Measurements from ENCODE around the gene NKG7.
A peak's percentile ranks its signal among the peaks of the same experiment; 100 is the strongest.

NKG7 gene

GRCh38 chr19:51391073-51391611 is 18.7 kb upstream of the NKG7 start:
- Histone ChIP-seq H3K27ac (ENCODE audit: low read depth in 2 of 2, low read length in 2 of 2) (no peak overlapping the region), H3K36me3 (ENCODE audit: control insufficient read depth in 2 of 2, insufficient read depth in 2 of 2, low read length in 2 of 2) (no peaks in the 10 kb centered on the region), H3K9ac (ENCODE audit: low read depth in 1 of 2, low read length in 2 of 2) (no peak overlapping the region), H3K9me3 (ENCODE audit: control insufficient read depth in 2 of 2, low read length in 2 of 2) (no peaks in the 10 kb centered on the region), H3K27me3 (ENCODE audit: control insufficient read depth in 2 of 2, insufficient read depth in 2 of 2, low read length in 2 of 2) (no peaks in the 10 kb centered on the region), H3K4me3 (ENCODE audit: low read length in 2 of 2) (no peak overlapping the region), H3K4me1 (ENCODE audit: control insufficient read depth in 2 of 2, insufficient read depth in 2 of 2, low read length in 2 of 2) (peaks cover 6 to 7% of the 10 kb centered on the region in 2 donors)

GRCh38 chr19:51389143-51389542 is 16.7 kb upstream of the NKG7 start:
- Histone ChIP-seq H3K27me3 (ENCODE audit: control insufficient read depth in 2 of 2, insufficient read depth in 2 of 2, low read length in 2 of 2) (peaks cover 0 to 2% of the 10 kb centered on the region in 2 donors), H3K4me1 (ENCODE audit: control insufficient read depth in 2 of 2, insufficient read depth in 2 of 2, low read length in 2 of 2) (peaks cover 0 to 3% of the 10 kb centered on the region in 2 donors), H3K9ac (ENCODE audit: low read depth in 1 of 2, low read length in 2 of 2) (no peak overlapping the region), H3K4me3 (ENCODE audit: low read length in 2 of 2) (no peak overlapping the region), H3K27ac (ENCODE audit: low read depth in 2 of 2, low read length in 2 of 2) (no peak overlapping the region), H3K36me3 (ENCODE audit: control insufficient read depth in 2 of 2, insufficient read depth in 2 of 2, low read length in 2 of 2) (no peaks in the 10 kb centered on the region), H3K9me3 (ENCODE audit: control insufficient read depth in 2 of 2, low read length in 2 of 2) (no peaks in the 10 kb centered on the region)

GRCh38 chr19:51387924-51388389 is 15.5 kb upstream of the NKG7 start, which contains the start of gene LIM2:
Gene LIM2, minus strand, starts transcription at chr19:51387974. Its CDS starts 531 bp downstream, at chr19:51387443.
- Histone ChIP-seq H3K27ac (ENCODE audit: low read depth in 2 of 2, low read length in 2 of 2) (no peak within 1 kb of the TSS), H3K4me1 (ENCODE audit: control insufficient read depth in 2 of 2, insufficient read depth in 2 of 2, low read length in 2 of 2) (no peaks in the 10 kb centered on the region), H3K4me3 (ENCODE audit: low read length in 2 of 2) (no peak within 1 kb of the TSS), H3K9me3 (ENCODE audit: control insufficient read depth in 2 of 2, low read length in 2 of 2) (no peaks in the 10 kb centered on the region), H3K9ac (ENCODE audit: low read depth in 1 of 2, low read length in 2 of 2) (no peak within 1 kb of the TSS), H3K36me3 (ENCODE audit: control insufficient read depth in 2 of 2, insufficient read depth in 2 of 2, low read length in 2 of 2) (no peaks in the 10 kb centered on the region), H3K27me3 (ENCODE audit: control insufficient read depth in 2 of 2, insufficient read depth in 2 of 2, low read length in 2 of 2) (peaks cover 0 to 2% of the 10 kb centered on the region in 2 donors)

GRCh38 chr19:51386882-51387520 is 14.5 kb upstream of the NKG7 start:
- Histone ChIP-seq H3K27me3 (ENCODE audit: control insufficient read depth in 2 of 2, insufficient read depth in 2 of 2, low read length in 2 of 2) (peaks cover 0 to 2% of the 10 kb centered on the region in 2 donors), H3K4me3 (ENCODE audit: low read length in 2 of 2) (no peak overlapping the region), H3K27ac (ENCODE audit: low read depth in 2 of 2, low read length in 2 of 2) (no peak overlapping the region), H3K9me3 (ENCODE audit: control insufficient read depth in 2 of 2, low read length in 2 of 2) (no peaks in the 10 kb centered on the region), H3K36me3 (ENCODE audit: control insufficient read depth in 2 of 2, insufficient read depth in 2 of 2, low read length in 2 of 2) (no peaks in the 10 kb centered on the region), H3K9ac (ENCODE audit: low read depth in 1 of 2, low read length in 2 of 2) (no peak overlapping the region), H3K4me1 (ENCODE audit: control insufficient read depth in 2 of 2, insufficient read depth in 2 of 2, low read length in 2 of 2) (no peaks in the 10 kb centered on the region)

- Histone ChIP-seq H3K27me3 (ENCODE audit: control insufficient read depth in 2 of 2, insufficient read depth in 2 of 2, low read length in 2 of 2) (peaks cover 0 to 2% of the 10 kb centered on the region in 2 donors), H3K36me3 (ENCODE audit: control insufficient read depth in 2 of 2, insufficient read depth in 2 of 2, low read length in 2 of 2) (no peaks in the 10 kb centered on the region), H3K4me1 (ENCODE audit: control insufficient read depth in 2 of 2, insufficient read depth in 2 of 2, low read length in 2 of 2) (no peaks in the 10 kb centered on the region), H3K4me3 (ENCODE audit: low read length in 2 of 2) (no peak overlapping the region), H3K9ac (ENCODE audit: low read depth in 1 of 2, low read length in 2 of 2) (no peak overlapping the region), H3K27ac (ENCODE audit: low read depth in 2 of 2, low read length in 2 of 2) (no peak overlapping the region), H3K9me3 (ENCODE audit: control insufficient read depth in 2 of 2, low read length in 2 of 2) (peaks cover 0 to 3% of the 10 kb centered on the region in 2 donors)
These were observed 9.6 kb upstream of the NKG7 start for GRCh38 chr19:51382004-51382403.

GRCh38 chr19:51380379-51380778 is 7.9 kb upstream of the NKG7 start:
- H3K9me3 ChIP-seq (ENCODE audit: control insufficient read depth in 2 of 2, low read length in 2 of 2), result peaks cover 0 to 3% of the 10 kb centered on the region in 2 donors
- no peaks in the 10 kb centered on the region for H3K27me3 ChIP-seq (ENCODE audit: control insufficient read depth in 2 of 2, insufficient read depth in 2 of 2, low read length in 2 of 2)
- H3K4me1 ChIP-seq (ENCODE audit: control insufficient read depth in 2 of 2, insufficient read depth in 2 of 2, low read length in 2 of 2), result no peaks in the 10 kb centered on the region
- H3K27ac ChIP-seq (ENCODE audit: low read depth in 2 of 2, low read length in 2 of 2), result no peak overlapping the region
- no peak overlapping the region for H3K9ac ChIP-seq (ENCODE audit: low read depth in 1 of 2, low read length in 2 of 2)
- H3K36me3 ChIP-seq (ENCODE audit: control insufficient read depth in 2 of 2, insufficient read depth in 2 of 2, low read length in 2 of 2), result no peaks in the 10 kb centered on the region
- H3K4me3 ChIP-seq (ENCODE audit: low read length in 2 of 2), result no peak overlapping the region

GRCh38 chr19:51377422-51377821 is 5.0 kb upstream of the NKG7 start:
- Histone ChIP-seq H3K9ac (ENCODE audit: low read depth in 1 of 2, low read length in 2 of 2) (no peak overlapping the region), H3K4me1 (ENCODE audit: control insufficient read depth in 2 of 2, insufficient read depth in 2 of 2, low read length in 2 of 2) (no peaks in the 10 kb centered on the region), H3K27me3 (ENCODE audit: control insufficient read depth in 2 of 2, insufficient read depth in 2 of 2, low read length in 2 of 2) (no peaks in the 10 kb centered on the region), H3K27ac (ENCODE audit: low read depth in 2 of 2, low read length in 2 of 2) (no peak overlapping the region), H3K4me3 (ENCODE audit: low read length in 2 of 2) (no peak overlapping the region), H3K9me3 (ENCODE audit: control insufficient read depth in 2 of 2, low read length in 2 of 2) (peaks cover 0 to 3% of the 10 kb centered on the region in 2 donors), H3K36me3 (ENCODE audit: control insufficient read depth in 2 of 2, insufficient read depth in 2 of 2, low read length in 2 of 2) (no peaks in the 10 kb centered on the region)

GRCh38 chr19:51375504-51376221 is 3.2 kb upstream of the NKG7 start:
- no peak overlapping the region for H3K9ac ChIP-seq (ENCODE audit: low read depth in 1 of 2, low read length in 2 of 2)
- H3K27ac ChIP-seq (ENCODE audit: low read depth in 2 of 2, low read length in 2 of 2), result no peak overlapping the region
- H3K4me1 ChIP-seq (ENCODE audit: control insufficient read depth in 2 of 2, insufficient read depth in 2 of 2, low read length in 2 of 2), result no peaks in the 10 kb centered on the region
- no peaks in the 10 kb centered on the region for H3K36me3 ChIP-seq (ENCODE audit: control insufficient read depth in 2 of 2, insufficient read depth in 2 of 2, low read length in 2 of 2)
- H3K27me3 ChIP-seq (ENCODE audit: control insufficient read depth in 2 of 2, insufficient read depth in 2 of 2, low read length in 2 of 2), result no peaks in the 10 kb centered on the region
- H3K4me3 ChIP-seq (ENCODE audit: low read length in 2 of 2), result no peak overlapping the region
- H3K9me3 ChIP-seq (ENCODE audit: control insufficient read depth in 2 of 2, low read length in 2 of 2), result no peaks in the 10 kb centered on the region

- peak overlapping the region in 1 of 2 donors; percentile 20 for H3K4me3 ChIP-seq (ENCODE audit: low read length in 2 of 2)
- no peaks in the 10 kb centered on the region for H3K9me3 ChIP-seq (ENCODE audit: control insufficient read depth in 2 of 2, low read length in 2 of 2)
- H3K4me1 ChIP-seq (ENCODE audit: control insufficient read depth in 2 of 2, insufficient read depth in 2 of 2, low read length in 2 of 2), result peaks cover 0 to 6% of the 10 kb centered on the region in 2 donors
- no peaks in the 10 kb centered on the region for H3K27me3 ChIP-seq (ENCODE audit: control insufficient read depth in 2 of 2, insufficient read depth in 2 of 2, low read length in 2 of 2)
- H3K36me3 ChIP-seq (ENCODE audit: control insufficient read depth in 2 of 2, insufficient read depth in 2 of 2, low read length in 2 of 2), result no peaks in the 10 kb centered on the region
- H3K27ac ChIP-seq (ENCODE audit: low read depth in 2 of 2, low read length in 2 of 2), result peak overlapping the region; percentile 13 to 67
- no peak overlapping the region for H3K9ac ChIP-seq (ENCODE audit: low read depth in 1 of 2, low read length in 2 of 2)
These were observed 319 bp downstream of the NKG7 start for GRCh38 chr19:51372021-51372648.

- H3K4me1 ChIP-seq (ENCODE audit: control insufficient read depth in 2 of 2, insufficient read depth in 2 of 2, low read length in 2 of 2), result peaks cover 5 to 6% of the 10 kb centered on the region in 2 donors
- no peak overlapping the region for H3K27ac ChIP-seq (ENCODE audit: low read depth in 2 of 2, low read length in 2 of 2)
- H3K36me3 ChIP-seq (ENCODE audit: control insufficient read depth in 2 of 2, insufficient read depth in 2 of 2, low read length in 2 of 2), result no peaks in the 10 kb centered on the region
- no peak overlapping the region for H3K4me3 ChIP-seq (ENCODE audit: low read length in 2 of 2)
- no peaks in the 10 kb centered on the region for H3K9me3 ChIP-seq (ENCODE audit: control insufficient read depth in 2 of 2, low read length in 2 of 2)
- H3K9ac ChIP-seq (ENCODE audit: low read depth in 1 of 2, low read length in 2 of 2), result no peak overlapping the region
- no peaks in the 10 kb centered on the region for H3K27me3 ChIP-seq (ENCODE audit: control insufficient read depth in 2 of 2, insufficient read depth in 2 of 2, low read length in 2 of 2)
These were observed 1.2 kb downstream of the NKG7 start for GRCh38 chr19:51371186-51371690.

Measured in mucosa of rectum (tissue), 2 donors.